ENCODE measurements around the gene PRICKLE1.

GRCh38 chr12:42450248-42450647, 139.3 kb downstream of the PRICKLE1 start:
- TF ChIP-seq POLR2AphosphoS5 (IDR thresholded peaks at IDR 0.05; ENCODE audit: low read depth, low read length) (no peak), SIN3A (IDR thresholded peaks at IDR 0.05; ENCODE audit: borderline replicate concordance, insufficient read depth, low read length) (no peak), TAF1 (IDR thresholded peaks at IDR 0.05; ENCODE audit: borderline replicate concordance, insufficient read depth, low read length) (no peak), REST (IDR thresholded peaks at IDR 0.05; ENCODE audit: insufficient read depth in 1 of 2, low read depth in 2 of 2, low read length in 2 of 2) (no peak), FOXP2 (optimal IDR thresholded peaks at IDR 0.05; ENCODE audit: borderline replicate concordance, extremely low read depth, extremely low read length, insufficient read depth) (no peak)
